Tibial nerve (tissue), 4 donors: ENCODE measurements around the gene LRRC8E. TPM values are rescaled to one million over a fixed set of nuclear protein-coding genes. Genes with fewer than 3 reads are reported as not detected.

ENCODE experiments used
- DNase-seq, 2 donors: peaks; one replicate each; pipeline ENCODE4 v3.0.0-alpha.2; 2019; ENCODE audit warnings: low spot score in 2 of 2
- H3K27ac ChIP-seq, 4 donors: fragments of 200-600 bp; sonication (generic) in 3 of 4; one replicate each; pipeline ENCODE4 v1.5.1; 2017 to 2019; ENCODE audit warnings: mild to moderate bottlenecking in 1 of 4
- H3K27me3 ChIP-seq, 2 donors: fragments of 200-600 bp; sonication (generic) in 1 of 2; one replicate each; pipeline versions ENCODE4 v1.5.1 to v1.6.0; 2017 to 2019
- H3K36me3 ChIP-seq, 3 donors: fragments of 200-600 bp; sonication (generic); one replicate each; pipeline ENCODE4 v1.5.1; 2018 to 2019
- H3K4me1 ChIP-seq, 4 donors: fragments of 200-600 bp; sonication (generic) in 3 of 4; one replicate each; pipeline ENCODE4 v1.5.1; 2017 to 2019
- H3K4me3 ChIP-seq, 4 donors: fragments of 200-600 bp; sonication (generic) in 3 of 4; one replicate each; pipeline ENCODE4 v1.5.1; 2017 to 2019; ENCODE audit warnings: mild to moderate bottlenecking in 1 of 4, moderate library complexity in 1 of 4
- H3K9me3 ChIP-seq, 4 donors: fragments of 200-600 bp; sonication (generic) in 3 of 4; one replicate each; pipeline ENCODE4 v1.5.1; 2017 to 2019
- EP300 ChIP-seq, 2 donors: sonication (generic); formaldehyde crosslinking; IDR thresholded peaks; one replicate each; pipeline ENCODE4 v1.6.1; 2017; ENCODE audit warnings: antibody characterized with exemption in 2 of 2, mild to moderate bottlenecking in 1 of 2
- POLR2A ChIP-seq, 2 donors: fragments of 450-650 bp; IDR thresholded peaks; one replicate each; pipeline ENCODE4 v1.6.1; 2017; ENCODE audit warnings: antibody characterized with exemption in 2 of 2, mild to moderate bottlenecking in 2 of 2, moderate library complexity in 2 of 2
- WGBS, 2 donors: methylation state at CpG; one replicate each; pipeline ENCODE4 v1.1.5; 2018; 5-methylcytosine and 5-hydroxymethylcytosine counted together
- total RNA-seq, 4 donors: library from RNA; depleted of rRNA; stranded (reverse); fragments of >200 nt; gene quantifications; one replicate each; pipeline ENCODE4 v1.1.0, GENCODE V29; 2016
- TF ChIP-seq, protein P1 (sequence below), 5 experiments: fragments of 200-600 bp in 3 of 5; fragments of 450-650 bp in 2 of 5; sonication (generic) in 3 of 5; IDR thresholded peaks; one replicate each; pipeline ENCODE4 v1.5.1; 2016 to 2019; ENCODE audit warnings: antibody characterized with exemption in 5 of 5, mild to moderate bottlenecking in 3 of 5, moderate library complexity in 2 of 5

LRRC8E gene
- total RNA-seq, 4 donors from 2014 or later: 0.59 to 1.2 TPM; not detected in 2

DNA sequence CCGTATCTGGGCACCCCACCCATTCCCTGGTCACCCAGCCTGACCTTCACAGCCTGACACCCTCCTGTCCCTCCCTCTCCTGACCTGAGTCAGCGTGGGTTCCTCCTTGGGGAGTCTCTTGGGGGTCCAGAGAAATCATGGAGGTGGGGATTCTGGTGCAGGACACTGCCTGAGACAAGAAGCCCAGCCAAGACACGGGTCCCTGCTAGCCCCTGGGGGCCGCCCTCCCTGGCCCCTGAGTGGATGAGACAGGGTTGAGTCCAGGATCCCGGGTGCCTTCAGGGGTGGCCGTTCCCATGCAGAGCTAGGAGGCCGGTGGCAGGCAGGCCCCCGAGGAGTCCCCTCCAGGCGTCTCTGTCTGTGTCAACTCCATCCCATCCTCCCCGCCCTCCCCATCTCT, 17.0 kb downstream of the LRRC8E start:
- 61 to 64% methylated on average over 8 to 10 of the region's 10 CpGs for WGBS, 2 donors
- peak overlapping the region in 1 of 4 donors; percentile 82 for H3K4me3 ChIP-seq
- H3K36me3 ChIP-seq: peaks cover 0 to 45% (median 3%) of the 10 kb centered on the region in 3 donors
- peaks cover 0 to 50% (median 16%) of the 10 kb centered on the region in 4 donors for H3K4me1 ChIP-seq
- no peak for TF ChIP-seq EP300 (IDR thresholded peaks at IDR 0.05)
- TF ChIP-seq POLR2A (IDR thresholded peaks at IDR 0.05): no peak
- TF ChIP-seq, protein P1, sequence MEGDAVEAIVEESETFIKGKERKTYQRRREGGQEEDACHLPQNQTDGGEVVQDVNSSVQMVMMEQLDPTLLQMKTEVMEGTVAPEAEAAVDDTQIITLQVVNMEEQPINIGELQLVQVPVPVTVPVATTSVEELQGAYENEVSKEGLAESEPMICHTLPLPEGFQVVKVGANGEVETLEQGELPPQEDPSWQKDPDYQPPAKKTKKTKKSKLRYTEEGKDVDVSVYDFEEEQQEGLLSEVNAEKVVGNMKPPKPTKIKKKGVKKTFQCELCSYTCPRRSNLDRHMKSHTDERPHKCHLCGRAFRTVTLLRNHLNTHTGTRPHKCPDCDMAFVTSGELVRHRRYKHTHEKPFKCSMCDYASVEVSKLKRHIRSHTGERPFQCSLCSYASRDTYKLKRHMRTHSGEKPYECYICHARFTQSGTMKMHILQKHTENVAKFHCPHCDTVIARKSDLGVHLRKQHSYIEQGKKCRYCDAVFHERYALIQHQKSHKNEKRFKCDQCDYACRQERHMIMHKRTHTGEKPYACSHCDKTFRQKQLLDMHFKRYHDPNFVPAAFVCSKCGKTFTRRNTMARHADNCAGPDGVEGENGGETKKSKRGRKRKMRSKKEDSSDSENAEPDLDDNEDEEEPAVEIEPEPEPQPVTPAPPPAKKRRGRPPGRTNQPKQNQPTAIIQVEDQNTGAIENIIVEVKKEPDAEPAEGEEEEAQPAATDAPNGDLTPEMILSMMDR (IDR thresholded peaks at IDR 0.05): no peak
- H3K27ac ChIP-seq: no peak overlapping the region
- H3K27me3 ChIP-seq: no peaks in the 10 kb centered on the region
- DNase-seq: no peak
- no peaks in the 10 kb centered on the region for H3K9me3 ChIP-seq

GRCh38 chr19:7905859-7906258, 17.5 kb downstream of the LRRC8E start:
- TF ChIP-seq EP300 (IDR thresholded peaks at IDR 0.05) (no peak), POLR2A (IDR thresholded peaks at IDR 0.05) (no peak)
- TF ChIP-seq, protein P1 (IDR thresholded peaks at IDR 0.05): no peak
- DNase-seq: no peak
- no peaks in the 10 kb centered on the region for H3K9me3 ChIP-seq
- no peak overlapping the region for H3K27ac ChIP-seq
- H3K4me3 ChIP-seq: no peak overlapping the region
- H3K27me3 ChIP-seq: no peaks in the 10 kb centered on the region
- H3K4me1 ChIP-seq: peaks cover 0 to 50% (median 16%) of the 10 kb centered on the region in 4 donors
- H3K36me3 ChIP-seq: peaks cover 5 to 50% (median 9%) of the 10 kb centered on the region in 3 donors
- WGBS, 2 donors: 73 to 77% methylated on average over 10 of the region's 10 CpGs

- WGBS, 2 donors: 84 to 86% methylated on average over 19 of the region's 19 CpGs
- no peak for DNase-seq
- H3K36me3 ChIP-seq: peaks cover 6 to 63% (median 19%) of the 10 kb centered on the region in 3 donors
- H3K4me3 ChIP-seq: no peak overlapping the region
- no peaks in the 10 kb centered on the region for H3K27me3 ChIP-seq
- H3K4me1 ChIP-seq: peaks cover 0 to 50% (median 16%) of the 10 kb centered on the region in 4 donors
- no peak overlapping the region for H3K27ac ChIP-seq
- H3K9me3 ChIP-seq: no peaks in the 10 kb centered on the region
- TF ChIP-seq, protein P1 (IDR thresholded peaks at IDR 0.05): no peak
- TF ChIP-seq EP300 (IDR thresholded peaks at IDR 0.05) (no peak), POLR2A (IDR thresholded peaks at IDR 0.05) (no peak)
These were observed 18.8 kb downstream of the LRRC8E start for GRCh38 chr19:7907122-7907521.

DNA sequence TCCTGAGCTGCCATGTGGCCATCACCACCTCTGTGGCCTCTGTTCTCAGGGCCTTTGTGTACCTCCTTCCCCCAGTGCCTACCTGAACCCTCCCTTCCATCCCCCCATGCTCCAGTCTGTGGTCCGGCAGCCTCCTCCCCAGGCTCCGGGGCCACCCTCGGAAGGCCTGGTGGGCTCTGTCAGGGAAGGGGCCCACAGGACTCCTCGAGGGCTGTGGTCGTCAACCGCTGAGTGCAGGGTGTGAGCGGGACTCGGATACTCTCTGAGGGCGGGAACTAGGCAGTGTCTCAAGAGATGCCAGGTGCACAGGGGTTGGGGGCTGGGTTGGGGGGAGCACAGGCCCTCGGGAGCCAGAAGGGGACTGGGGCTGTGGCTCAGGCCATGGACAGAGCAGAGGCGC, 19.2 kb downstream of the LRRC8E start:
- no peak for TF ChIP-seq POLR2A (IDR thresholded peaks at IDR 0.05)
- Histone ChIP-seq H3K36me3 (peaks cover 6 to 67% (median 22%) of the 10 kb centered on the region in 3 donors), H3K9me3 (no peaks in the 10 kb centered on the region), H3K4me3 (no peak overlapping the region), H3K27me3 (no peaks in the 10 kb centered on the region), H3K27ac (no peak overlapping the region), H3K4me1 (peaks cover 0 to 48% (median 16%) of the 10 kb centered on the region in 4 donors)
- DNase-seq: no peak
- 87% methylated on average over 11 of the region's 11 CpGs for WGBS, 2 donors

- WGBS, 2 donors: 77 to 81% methylated on average over 14 of the region's 14 CpGs
- no peak overlapping the region for H3K27ac ChIP-seq
- no peak for DNase-seq
- H3K27me3 ChIP-seq: no peaks in the 10 kb centered on the region
- H3K9me3 ChIP-seq: no peaks in the 10 kb centered on the region
- no peak overlapping the region for H3K4me3 ChIP-seq
- H3K36me3 ChIP-seq: peaks cover 6 to 74% (median 22%) of the 10 kb centered on the region in 3 donors
- TF ChIP-seq POLR2A (IDR thresholded peaks at IDR 0.05) (no peak), EP300 (IDR thresholded peaks at IDR 0.05) (no peak)
- TF ChIP-seq, protein P1 (IDR thresholded peaks at IDR 0.05): no peak
- peaks cover 0 to 41% (median 13%) of the 10 kb centered on the region in 4 donors for H3K4me1 ChIP-seq
These were observed 19.9 kb downstream of the LRRC8E start for GRCh38 chr19:7908078-7908699.
